Esophagus squamous epithelium (tissue), 5 donors: ENCODE results near the gene ALDH3A1. TPM values are rescaled to one million over a fixed set of nuclear protein-coding genes. Genes with fewer than 3 reads are reported as not detected.

ENCODE experiments used
- DNase-seq: peaks from one replicate; lab custom pipeline; 2025; lab: John Stamatoyannopoulos, UW
- H3K27ac ChIP-seq, 4 donors: fragments of 200-600 bp; sonication (generic); one replicate each; pipeline ENCODE4 v1.5.1; 2016 to 2019; ENCODE audit warnings: mild to moderate bottlenecking in 1 of 4
- H3K27me3 ChIP-seq, 4 donors: fragments of 200-600 bp; sonication (generic); 1 replicate in 3 of 4; 2 replicates in 1 of 4; pipeline versions ENCODE4 v1.5.1 to v1.6.0; 2017 to 2021; ENCODE audit warnings: antibody characterized with exemption in 1 of 4
- H3K36me3 ChIP-seq, 3 donors: fragments of 200-600 bp; sonication (generic); one replicate each; pipeline ENCODE4 v1.5.1; 2016 to 2019
- H3K4me1 ChIP-seq, 3 donors: fragments of 200-600 bp; sonication (generic); one replicate each; pipeline ENCODE4 v1.5.1; 2017 to 2019
- H3K4me3 ChIP-seq, 4 donors: fragments of 200-600 bp; sonication (generic); 1 replicate in 3 of 4; 2 replicates in 1 of 4; pipeline ENCODE4 v1.5.1; 2016 to 2019; ENCODE audit warnings: mild to moderate bottlenecking in 2 of 4, moderate library complexity in 1 of 4
- H3K9me3 ChIP-seq, 3 donors: fragments of 200-600 bp; sonication (generic); one replicate each; pipeline ENCODE4 v1.5.1; 2016 to 2019
- CTCF ChIP-seq, 6 experiments: fragments of 450-650 bp in 4 of 6; fragments of 200-600 bp in 2 of 6; sonication (generic) in 2 of 6; IDR thresholded peaks; one replicate each; pipeline ENCODE4 v1.5.1; 2016 to 2019; ENCODE audit warnings: antibody characterized with exemption in 6 of 6, mild to moderate bottlenecking in 4 of 6, moderate library complexity in 4 of 6
- POLR2A ChIP-seq, 4 donors: fragments of 450-650 bp; IDR thresholded peaks; one replicate each; pipeline ENCODE4 v1.6.1; 2017; ENCODE audit warnings: antibody characterized with exemption in 4 of 4, mild to moderate bottlenecking in 4 of 4, moderate library complexity in 3 of 4
- WGBS, 2 donors: methylation state at CpG; one replicate each; pipeline ENCODE4 v1.1.5; 2018; 5-methylcytosine and 5-hydroxymethylcytosine counted together
- intact Hi-C: fragments of 100-400 bp; cut with DNase I; formaldehyde crosslinking; loops from one replicate; pipeline ENCODE4 v1.15.0; 2022
- total RNA-seq, 4 donors: library from RNA; depleted of rRNA; stranded (reverse); fragments of >200 nt; gene quantifications; one replicate each; pipeline ENCODE4 v1.1.0, GENCODE V29; 2016
- donor health status: DM: yes; HTN: yes; CAD: no.

The ALDH3A1 gene
- total RNA-seq, 4 donors from 2014 or later = 480 to 2,454 (median 606) TPM

GRCh38 chr17:19785854-19786253, 37.8 kb upstream of the ALDH3A1 start:
- intact Hi-C loops = no loop called here
- TF ChIP-seq POLR2A (IDR thresholded peaks at IDR 0.05) = no peak
- TF ChIP-seq CTCF (IDR thresholded peaks at IDR 0.05) = peak in 1 of 6 experiments; percentile 10
- no peaks in the 10 kb centered on the region for H3K27me3 ChIP-seq
- peaks cover 11 to 46% (median 16%) of the 10 kb centered on the region in 3 donors for H3K4me1 ChIP-seq
- no peak for DNase-seq
- no peak overlapping the region for H3K27ac ChIP-seq
- H3K36me3 ChIP-seq = peaks cover 0 to 93% (median 0%) of the 10 kb centered on the region in 3 donors
- no peak overlapping the region for H3K4me3 ChIP-seq
- H3K9me3 ChIP-seq = no peaks in the 10 kb centered on the region
- WGBS, 2 donors = 22 to 45% methylated on average over 4 of the region's 4 CpGs

DNA sequence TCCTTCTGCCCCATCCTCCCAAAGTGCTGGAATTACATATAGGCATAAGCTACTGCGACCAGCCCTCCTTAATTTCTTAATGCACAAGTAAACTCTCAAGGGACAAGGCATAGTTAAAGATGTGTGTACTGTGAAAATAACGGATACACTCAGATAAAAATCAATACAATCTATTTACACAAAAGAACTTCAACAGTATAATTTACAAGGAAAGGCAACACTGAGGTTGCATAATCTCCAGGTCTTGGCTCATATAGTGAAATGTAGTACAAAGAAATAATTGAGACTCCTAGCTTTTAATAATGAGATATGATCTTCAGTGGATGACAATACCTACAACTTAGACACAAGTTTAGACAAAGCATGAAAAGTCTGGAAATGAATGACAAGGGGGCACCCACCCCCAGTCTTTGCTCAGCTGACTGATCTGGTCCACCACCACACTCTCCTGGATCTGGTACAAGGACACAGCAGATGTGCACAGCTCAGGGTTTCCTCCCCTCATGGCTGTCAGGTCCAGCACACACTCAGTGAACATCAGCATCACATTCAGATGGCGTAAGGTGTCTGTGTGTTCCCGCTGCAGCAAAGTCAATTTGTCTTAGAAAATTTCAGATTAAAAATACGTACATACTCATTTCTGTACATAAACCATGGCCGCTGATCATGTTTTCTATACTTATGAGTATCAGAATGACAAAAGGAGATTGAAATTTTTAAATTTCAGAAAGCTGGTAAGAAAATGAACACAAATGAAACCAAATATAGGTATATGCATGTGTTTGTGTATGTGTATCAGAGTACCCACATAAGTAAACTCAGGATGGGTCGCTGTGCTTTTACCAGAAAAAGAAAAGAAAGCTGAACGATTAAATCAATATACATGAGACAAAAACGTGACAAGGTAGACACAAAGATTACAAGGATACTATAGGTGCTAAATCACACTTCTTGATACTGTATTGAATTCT, 33.7 kb upstream of the ALDH3A1 start:
- Histone ChIP-seq H3K27me3 (no peaks in the 10 kb centered on the region), H3K4me1 (peaks cover 0 to 13% (median 0%) of the 10 kb centered on the region in 3 donors), H3K9me3 (no peaks in the 10 kb centered on the region), H3K27ac (no peak overlapping the region), H3K4me3 (no peak overlapping the region), H3K36me3 (peaks cover 7 to 96% (median 12%) of the 10 kb centered on the region in 3 donors)
- DNase-seq = no peak
- TF ChIP-seq POLR2A (IDR thresholded peaks at IDR 0.05) (no peak), CTCF (IDR thresholded peaks at IDR 0.05) (no peak)
- intact Hi-C loops = no loop called here
- 84 to 85% methylated on average over 9 of the region's 9 CpGs for WGBS, 2 donors

DNA sequence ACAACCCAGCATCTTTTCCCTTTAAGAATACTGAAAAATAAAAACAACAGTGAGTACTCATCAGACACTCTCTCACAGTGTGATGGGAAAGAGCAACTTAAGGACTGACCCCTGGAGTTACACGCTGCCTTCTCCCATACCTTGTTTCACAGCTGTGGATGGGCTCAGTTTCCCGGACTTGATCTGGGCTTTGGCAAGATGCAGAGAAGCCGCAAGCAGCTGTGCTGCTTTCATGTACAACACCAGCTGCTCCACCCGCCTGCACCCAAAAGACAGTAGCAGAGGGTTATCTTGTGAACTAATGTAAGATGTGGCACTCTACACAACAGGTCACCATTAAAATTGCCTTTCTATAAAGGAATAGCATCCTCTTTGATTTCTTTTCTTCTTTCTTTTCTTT, 32.7 kb upstream of the ALDH3A1 start:
- WGBS, 2 donors = 92 to 93% methylated on average over 4 of the region's 4 CpGs
- Histone ChIP-seq H3K4me3 (no peak overlapping the region), H3K36me3 (peaks cover 7 to 97% (median 13%) of the 10 kb centered on the region in 3 donors), H3K27ac (no peak overlapping the region), H3K27me3 (no peaks in the 10 kb centered on the region), H3K4me1 (peaks cover 0 to 3% (median 0%) of the 10 kb centered on the region in 3 donors), H3K9me3 (no peaks in the 10 kb centered on the region)
- DNase-seq = no peak
- TF ChIP-seq CTCF (IDR thresholded peaks at IDR 0.05) = no peak
- no peak for TF ChIP-seq POLR2A (IDR thresholded peaks at IDR 0.05)
- intact Hi-C loops = no loop called here

DNA sequence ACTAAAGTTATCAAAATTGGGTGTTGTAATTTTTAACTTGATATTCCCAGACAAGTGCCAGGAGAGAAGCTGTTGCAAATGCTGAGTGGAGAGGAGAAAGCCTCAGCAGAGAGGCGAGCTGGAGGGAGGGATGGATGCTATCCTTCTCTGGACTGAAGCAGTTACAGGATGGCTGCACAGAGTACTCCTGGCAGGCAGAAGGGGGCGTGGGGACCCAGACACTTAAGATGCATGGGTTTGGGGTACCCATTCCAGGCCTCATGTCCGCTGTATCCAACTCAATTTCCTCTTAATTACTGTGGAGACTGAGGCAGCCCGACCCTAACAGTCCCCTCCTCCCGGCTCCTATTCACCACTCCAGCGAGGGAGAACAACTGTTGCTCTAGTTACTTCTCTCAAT, 25.4 kb upstream of the ALDH3A1 start:
- H3K4me1 ChIP-seq = peaks cover 0 to 9% (median 0%) of the 10 kb centered on the region in 3 donors
- intact Hi-C loops = no loop called here
- H3K36me3 ChIP-seq = peaks cover 7 to 46% (median 9%) of the 10 kb centered on the region in 3 donors
- WGBS, 2 donors = 78 to 94% methylated on average over 6 of the region's 6 CpGs
- TF ChIP-seq POLR2A (IDR thresholded peaks at IDR 0.05) (no peak), CTCF (IDR thresholded peaks at IDR 0.05) (no peak)
- DNase-seq = no peak
- no peak overlapping the region for H3K4me3 ChIP-seq
- no peak overlapping the region for H3K27ac ChIP-seq
- no peaks in the 10 kb centered on the region for H3K9me3 ChIP-seq
- no peaks in the 10 kb centered on the region for H3K27me3 ChIP-seq
